GM04503 (cell line): ENCODE measurements around the gene POLR3B.
"Not testable (repeated sequence)": the region's sequence is repeated elsewhere in the genome, so short reads cannot be mapped to it uniquely, and the experiment has no call there.

Experiments used
- DNase-seq: peaks from one replicate; pipeline ENCODE4 v3.0.0-alpha.2; 2012; ENCODE audit warnings: low read depth

POLR3B gene

GRCh38 chr12:106461730-106462129, 104.2 kb downstream of the POLR3B start:
- no peak for DNase-seq

GRCh38 chr12:106465605-106466004, 108.1 kb downstream of the POLR3B start:
- DNase-seq = not testable (repeated sequence)

DNA sequence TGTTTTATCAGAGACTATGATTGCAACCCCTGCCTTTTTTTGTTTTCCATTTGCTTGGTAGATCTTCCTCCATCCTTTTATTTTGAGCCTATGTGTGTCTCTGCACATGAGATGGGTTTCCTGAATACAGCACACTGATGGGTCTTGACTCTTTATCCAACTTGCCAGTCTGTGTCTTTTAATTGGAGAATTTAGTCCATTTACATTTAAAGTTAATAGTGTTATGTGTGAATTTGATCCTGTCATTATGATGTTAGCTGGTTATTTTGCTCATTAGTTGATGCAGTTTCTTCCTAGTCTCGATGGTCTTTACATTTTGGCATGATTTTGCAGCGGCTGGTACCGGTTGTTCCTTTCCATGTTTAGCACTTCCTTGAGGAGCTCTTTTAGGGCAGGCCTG, 118.1 kb downstream of the POLR3B start:
- not testable (repeated sequence) for DNase-seq

DNA sequence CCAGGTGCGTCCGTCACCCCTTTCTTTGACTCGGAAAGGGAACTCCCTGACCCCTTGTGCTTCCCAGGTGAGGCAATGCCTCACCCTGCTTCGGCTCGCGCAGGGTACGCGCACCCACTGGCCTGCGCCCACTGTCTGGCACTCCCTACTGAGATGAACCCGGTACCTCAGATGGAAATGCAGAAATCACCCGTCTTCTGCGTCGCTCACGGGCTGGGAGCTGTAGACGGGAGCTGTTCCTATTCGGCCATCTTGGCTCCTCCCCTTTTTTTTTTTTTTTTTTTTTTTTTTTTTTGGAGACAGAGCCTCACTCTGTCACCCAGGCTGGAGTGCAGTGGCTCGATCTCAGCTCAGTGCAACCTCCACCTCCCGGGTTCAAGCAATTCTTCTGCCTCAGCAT, 120.1 kb downstream of the POLR3B start:
- DNase-seq = not testable (repeated sequence)

- no peak for DNase-seq
Observed at GRCh38 chr12:106480251-106480650, 122.7 kb downstream of the POLR3B start.

- no peak for DNase-seq
Observed at GRCh38 chr12:106481246-106481645, 123.7 kb downstream of the POLR3B start.

DNA sequence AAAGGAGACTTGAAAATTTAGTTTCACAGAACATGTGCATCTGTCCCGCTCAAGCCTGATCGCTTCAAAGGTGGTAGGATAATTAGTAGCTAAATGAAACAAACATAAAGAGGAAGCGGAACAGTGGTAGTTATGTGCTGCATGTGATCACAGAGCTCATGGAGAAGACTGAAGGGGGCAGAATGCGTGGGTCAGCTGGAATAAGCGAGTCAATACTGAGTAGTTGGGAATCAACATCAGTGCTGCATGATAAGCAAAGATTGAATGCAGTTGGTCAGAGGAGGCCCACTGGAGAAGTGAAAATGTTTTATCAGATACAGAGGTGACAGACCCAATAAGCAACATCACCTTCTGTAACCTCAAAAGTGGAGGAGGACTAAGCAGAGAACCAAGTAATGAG, 130.1 kb downstream of the POLR3B start:
- no peak for DNase-seq

GRCh38 chr12:106488884-106489283, 131.3 kb downstream of the POLR3B start:
- DNase-seq = no peak

DNA sequence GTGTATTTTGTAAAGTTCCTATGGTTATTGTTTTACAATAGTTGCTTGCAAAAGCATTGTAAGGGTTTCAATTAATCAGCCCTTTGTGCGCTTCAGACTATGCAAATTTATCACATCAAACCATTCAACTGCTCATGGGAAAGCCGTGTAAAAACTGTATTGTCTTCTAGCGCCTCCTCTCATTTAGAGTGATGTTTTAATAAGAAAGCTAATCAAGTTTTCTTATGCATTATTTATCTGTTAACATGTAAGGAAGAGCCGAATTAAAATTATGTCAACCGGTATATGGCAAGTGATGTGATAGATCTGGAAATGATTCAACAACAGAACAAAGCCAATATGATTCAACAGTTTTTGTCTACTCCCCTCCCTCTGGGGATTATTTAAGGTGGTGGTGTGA, 132.7 kb downstream of the POLR3B start:
- no peak for DNase-seq

GRCh38 chr12:106492857-106493256, 135.3 kb downstream of the POLR3B start:
- DNase-seq = no peak

DNA sequence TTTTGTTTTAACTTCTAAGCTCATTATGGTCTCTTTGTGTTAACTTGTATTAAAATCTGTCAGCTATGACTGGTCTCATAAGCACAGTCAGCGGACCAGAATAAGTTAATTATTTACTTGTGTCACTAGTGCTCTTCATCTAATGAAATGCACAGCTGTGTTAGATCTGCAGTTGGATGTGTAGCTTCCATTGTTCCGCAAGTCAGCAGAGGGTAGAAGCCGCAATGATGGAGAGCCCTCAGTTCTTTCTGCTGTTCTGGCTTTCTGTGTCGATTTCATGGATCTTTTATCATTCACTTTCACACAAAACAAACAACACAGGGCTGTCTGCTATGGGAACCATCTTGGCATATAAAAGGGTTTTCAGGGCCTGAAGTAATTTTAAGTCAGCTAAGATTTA, 136.0 kb downstream of the POLR3B start:
- DNase-seq = no peak

DNA sequence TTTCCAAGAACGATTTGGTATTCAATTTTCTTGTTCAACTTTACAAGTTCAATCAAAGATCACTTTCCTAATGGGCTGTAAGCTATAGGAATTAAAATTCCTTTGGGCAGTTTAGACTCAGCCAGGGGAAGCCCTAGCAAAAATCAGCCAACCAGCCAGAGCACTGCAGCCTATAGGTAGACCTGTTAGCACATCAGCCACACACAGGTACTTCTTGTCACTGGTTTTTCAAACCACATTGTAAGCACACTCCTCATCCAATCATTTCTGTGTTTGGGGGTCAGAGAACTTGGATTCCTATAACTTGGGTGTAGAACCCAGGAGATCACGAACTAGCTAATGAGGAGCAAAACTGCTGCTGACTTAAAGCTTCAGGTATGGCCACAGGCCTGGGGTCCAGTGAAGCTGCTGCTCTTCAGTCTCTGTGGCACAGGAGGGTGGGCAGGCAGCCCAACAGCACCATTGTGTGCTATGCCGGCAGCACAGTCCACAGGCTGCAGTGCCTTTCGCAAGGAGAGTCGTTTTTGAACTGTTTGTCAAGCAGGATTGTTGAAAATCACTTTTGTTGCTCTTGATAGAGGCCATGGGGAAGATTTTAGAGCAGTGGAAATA, 137.9 kb downstream of the POLR3B start:
- DNase-seq = no peak

- no peak for DNase-seq
Observed at GRCh38 chr12:106498056-106498455, 140.5 kb downstream of the POLR3B start.

- DNase-seq = no peak
Observed at GRCh38 chr12:106499628-106500027, 142.1 kb downstream of the POLR3B start.

DNA sequence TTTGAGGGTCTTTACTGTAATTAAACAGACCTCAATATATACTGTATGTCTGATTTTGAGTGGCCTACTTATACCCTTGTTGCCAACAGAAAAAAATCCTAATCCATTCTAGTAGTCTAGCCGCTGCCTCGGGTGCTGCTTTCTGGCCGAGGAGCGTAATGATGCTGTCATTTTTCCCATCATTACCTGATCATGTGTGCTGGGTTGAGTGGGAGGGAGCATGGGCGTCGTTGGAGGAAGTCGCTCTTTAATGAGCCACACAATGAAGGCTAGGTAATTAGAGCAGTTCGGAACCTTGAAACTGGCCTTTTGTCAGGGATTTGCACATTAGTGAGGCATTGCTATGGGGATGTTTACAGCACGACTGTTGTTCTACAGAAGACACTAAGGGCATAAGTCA, 149.1 kb downstream of the POLR3B start:
- no peak for DNase-seq

- DNase-seq = no peak
Observed at GRCh38 chr12:106508966-106509365, 151.4 kb downstream of the POLR3B start.

DNA sequence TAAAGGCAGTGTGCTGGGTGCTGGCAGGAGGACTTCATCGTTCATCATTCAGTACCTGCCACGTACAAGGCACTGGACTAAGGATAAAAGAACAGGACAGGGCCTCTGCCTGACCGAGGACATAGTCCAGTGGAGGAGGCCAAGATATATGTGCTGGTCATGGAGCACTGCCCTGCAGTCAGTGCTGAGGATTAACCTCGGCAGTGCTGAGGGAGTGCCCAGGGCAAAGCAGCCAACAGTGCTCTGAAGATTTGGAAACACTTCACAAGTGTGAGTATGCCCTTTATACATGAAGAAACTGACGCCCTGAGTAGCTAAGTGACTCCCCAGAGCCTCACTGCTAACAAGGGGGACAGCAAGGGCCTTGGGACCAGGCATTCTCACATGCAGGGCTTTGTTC, 153.8 kb downstream of the POLR3B start:
- DNase-seq = no peak

- no peak for DNase-seq
Observed at GRCh38 chr12:106517314-106517713, 159.8 kb downstream of the POLR3B start.

DNA sequence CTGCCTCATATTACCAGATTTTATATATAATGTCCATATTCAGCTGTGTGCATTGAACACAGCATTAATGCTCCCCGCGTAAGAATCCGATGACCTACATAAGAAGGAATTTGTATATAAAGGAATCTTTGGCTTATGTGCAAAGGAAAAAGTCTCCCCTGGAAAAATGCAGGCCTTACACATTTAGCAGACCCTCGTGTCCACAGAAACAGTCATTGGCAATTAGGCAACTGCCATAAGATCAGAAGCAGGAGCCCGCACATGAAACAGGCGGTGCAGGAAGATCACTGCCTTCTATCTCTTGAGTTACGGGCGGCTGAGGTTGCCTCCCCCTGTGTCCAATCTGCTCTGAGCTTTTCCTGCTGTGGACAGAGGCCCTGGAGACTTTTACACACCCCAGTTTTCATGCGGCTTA, 162.1 kb downstream of the POLR3B start:
- DNase-seq = no peak

- no peak for DNase-seq
Observed at GRCh38 chr12:106521901-106522300, 164.4 kb downstream of the POLR3B start.

- no peak for DNase-seq
Observed at GRCh38 chr12:106522708-106523107, 165.2 kb downstream of the POLR3B start.

DNA sequence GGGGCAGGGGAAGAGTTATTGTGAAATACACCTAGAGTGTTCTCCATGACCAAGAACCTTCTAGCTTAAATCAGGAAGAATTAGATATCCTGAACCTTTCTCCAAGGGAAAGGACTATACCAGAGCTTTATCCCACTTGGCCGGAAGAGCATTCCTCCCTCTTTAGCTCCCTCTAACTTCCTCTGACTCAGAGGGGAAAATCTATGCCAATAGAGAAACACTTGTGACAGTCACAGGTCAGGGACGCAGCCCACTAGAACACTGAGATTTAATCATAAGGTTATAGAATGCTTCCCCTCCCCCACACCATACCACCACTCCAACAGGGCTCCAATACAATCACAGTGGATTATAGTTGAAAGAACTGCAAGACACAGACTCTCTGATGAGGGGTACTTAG, 169.8 kb downstream of the POLR3B start:
- no peak for DNase-seq

DNA sequence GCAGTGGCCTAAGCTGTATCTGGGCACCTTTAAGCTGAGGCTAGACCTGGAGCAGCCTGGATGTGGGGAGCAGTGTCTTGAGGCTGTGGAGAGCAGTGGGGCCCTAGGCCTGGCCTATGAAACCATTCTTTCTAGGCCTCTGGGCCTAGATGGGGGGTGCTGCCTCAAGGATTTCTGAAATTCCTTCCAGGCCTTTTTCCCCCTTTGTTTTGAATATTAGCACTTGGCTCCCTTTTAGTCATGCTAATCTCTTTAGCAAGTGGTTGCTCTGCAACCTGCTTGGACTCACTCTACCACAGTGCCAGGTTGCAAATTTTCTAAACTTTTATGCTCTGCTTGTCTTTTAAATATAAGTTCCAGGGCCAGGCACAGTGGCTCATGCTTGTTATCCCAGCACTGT, 183.7 kb downstream of the POLR3B start:
- no peak for DNase-seq

GRCh38 chr12:106551410-106551809, 193.9 kb downstream of the POLR3B start:
- no peak for DNase-seq

- DNase-seq = no peak
Observed at GRCh38 chr12:106552228-106552627, 194.7 kb downstream of the POLR3B start.
